Keratinocyte (primary cell): ENCODE measurements around the gene ADAM30. TPM values are rescaled to one million over a fixed set of nuclear protein-coding genes. Genes with fewer than 3 reads are reported as not detected.

Experiments used
- DNase-seq: peaks from one replicate; pipeline ENCODE4 v3.0.0-alpha.2; 2011; ENCODE audit warnings: low read depth, missing footprints, low spot score
- FAIRE-seq: peaks from 2 replicates; lab custom pipeline; 2011; peaks lifted over from hg19 to GRCh38; lab: Jason Lieb, UNC
- H2AFZ ChIP-seq: 2 replicates; pipeline ENCODE4 v1.6.0; 2012; ENCODE audit warnings: low read length, control low read depth, inconsistent platforms; ENCODE audit not compliant: control insufficient read depth
- H3K27ac ChIP-seq: 2 replicates; pipeline ENCODE4 v1.5.1; 2011; ENCODE audit warnings: low read length; ENCODE audit not compliant: control insufficient read depth, insufficient read depth
- H3K27me3 ChIP-seq: 3 replicates; pipeline ENCODE4 v1.6.0; 2011; ENCODE audit warnings: low read length; ENCODE audit not compliant: control insufficient read depth, insufficient read depth; ENCODE audit errors: extremely low read depth
- H3K36me3 ChIP-seq, 2 experiments: 2 replicates in 1 of 2; 3 replicates in 1 of 2; pipeline ENCODE4 v1.5.1; 2011; ENCODE audit warnings: low read length in 2 of 2, mild to moderate bottlenecking in 1 of 2; ENCODE audit not compliant: control insufficient read depth in 2 of 2, insufficient read depth in 2 of 2; ENCODE audit errors: extremely low read depth in 1 of 2
- H3K4me1 ChIP-seq: 3 replicates; pipeline ENCODE4 v1.5.1; 2011; ENCODE audit warnings: low read length; ENCODE audit not compliant: control insufficient read depth, insufficient read depth; ENCODE audit errors: extremely low read depth
- H3K4me2 ChIP-seq: 3 replicates; pipeline ENCODE4 v1.6.0; 2011; ENCODE audit warnings: low read depth, low read length; ENCODE audit not compliant: control insufficient read depth, insufficient read depth; ENCODE audit errors: extremely low read depth
- H3K4me3 ChIP-seq, 3 experiments: fragments of 200-600 bp in 1 of 3; sonication (generic) in 1 of 3; 2 replicates in 2 of 3; 3 replicates in 1 of 3; pipeline ENCODE4 v1.5.1; 2011 to 2016; ENCODE audit warnings: low read length in 3 of 3, mild to moderate bottlenecking in 3 of 3, control low read depth in 2 of 3, inconsistent platforms in 1 of 3, low read depth in 1 of 3, mixed read lengths in 1 of 3, mixed run types in 1 of 3, moderate library complexity in 1 of 3; ENCODE audit not compliant: control insufficient read depth in 2 of 3, insufficient read depth in 2 of 3; ENCODE audit errors: extremely low read depth in 1 of 3
- H3K79me2 ChIP-seq: 2 replicates; pipeline ENCODE4 v1.6.0; 2012; ENCODE audit warnings: low read length; ENCODE audit not compliant: control insufficient read depth, insufficient read depth
- H3K9ac ChIP-seq: 3 replicates; pipeline ENCODE4 v1.6.0; 2011; ENCODE audit warnings: low read length; ENCODE audit not compliant: control insufficient read depth, insufficient read depth; ENCODE audit errors: extremely low read depth
- H3K9me1 ChIP-seq: 3 replicates; pipeline ENCODE4 v1.6.0; 2011; ENCODE audit warnings: low read length; ENCODE audit not compliant: control insufficient read depth, insufficient read depth; ENCODE audit errors: extremely low read depth
- H3K9me3 ChIP-seq: 2 replicates; pipeline ENCODE4 v1.5.1; 2012; ENCODE audit warnings: low read depth, low read length; ENCODE audit not compliant: control insufficient read depth
- H4K20me1 ChIP-seq: 3 replicates; pipeline ENCODE4 v1.6.0; 2011; ENCODE audit warnings: low read length; ENCODE audit not compliant: control insufficient read depth, insufficient read depth; ENCODE audit errors: extremely low read depth
- EZH2 ChIP-seq: IDR thresholded peaks from one replicate; pipeline ENCODE4 v1.6.1; 2012; ENCODE audit warnings: inconsistent platforms, mild to moderate bottlenecking, low read length, moderate library complexity
- dilution Hi-C: fragments of 300-500 bp; cut with MboI; formaldehyde crosslinking; loops from one replicate; pipeline ENCODE4 v1.7.0; 2020; ENCODE audit warnings: low sequenced_read_pairs; ENCODE audit not compliant: extremely low pct_ligation_motif_present
- polyA plus RNA-seq, 5 experiments: library from polyadenylated mRNA; depleted of rRNA in 3 of 5; stranded (reverse) in 3 of 5; stranded (forward) in 1 of 5; unstranded in 1 of 5; fragments of >200 nt; gene quantifications; 1 replicate in 1 of 5; 2 replicates in 3 of 5; 3 replicates in 1 of 5; pipeline versions ENCODE4 v1.2.1 to v1.2.3, GENCODE V29; 2011 to 2012; ENCODE audit warnings: missing spikeins in 2 of 5, low read depth in 1 of 5, low replicate concordance in 1 of 5
- TF ChIP-seq, protein P1 (sequence below), 3 experiments: IDR thresholded peaks in 1 of 3; conservative IDR thresholded peaks in 1 of 3; optimal IDR thresholded peaks in 1 of 3; 2 replicates in 2 of 3; 3 replicates in 1 of 3; pipeline versions ENCODE3 to v1.5.1; 2011; ENCODE audit warnings: low read length in 3 of 3, mild to moderate bottlenecking in 3 of 3, moderate library complexity in 2 of 3, control low read depth in 1 of 3, inconsistent platforms in 1 of 3; ENCODE audit not compliant: insufficient read depth in 2 of 3; ENCODE audit errors: extremely low read depth in 1 of 3

The ADAM30 gene
- polyA plus RNA-seq, 1 donor (not counting 4 experiments of a cell fraction or from before 2014, with no cell fraction given), result not detected

GRCh38 chr1:119924948-119925898, 28.9 kb upstream of the ADAM30 start:
- Histone ChIP-seq H3K9me1 (no peaks in the 10 kb centered on the region), H3K36me3 (peaks cover 44 to 54% of the 10 kb centered on the region in 2 experiments), H3K4me2 (no peak overlapping the region), H3K9me3 (no peaks in the 10 kb centered on the region), H4K20me1 (no peaks in the 10 kb centered on the region), H3K9ac (no peak overlapping the region), H3K27me3 (no peaks in the 10 kb centered on the region), H3K79me2 (no peaks in the 10 kb centered on the region), H3K4me1 (no peaks in the 10 kb centered on the region), H3K4me3 (no peak overlapping the region), H2AFZ (no peak overlapping the region), H3K27ac (no peak overlapping the region)
- TF ChIP-seq, protein P1, sequence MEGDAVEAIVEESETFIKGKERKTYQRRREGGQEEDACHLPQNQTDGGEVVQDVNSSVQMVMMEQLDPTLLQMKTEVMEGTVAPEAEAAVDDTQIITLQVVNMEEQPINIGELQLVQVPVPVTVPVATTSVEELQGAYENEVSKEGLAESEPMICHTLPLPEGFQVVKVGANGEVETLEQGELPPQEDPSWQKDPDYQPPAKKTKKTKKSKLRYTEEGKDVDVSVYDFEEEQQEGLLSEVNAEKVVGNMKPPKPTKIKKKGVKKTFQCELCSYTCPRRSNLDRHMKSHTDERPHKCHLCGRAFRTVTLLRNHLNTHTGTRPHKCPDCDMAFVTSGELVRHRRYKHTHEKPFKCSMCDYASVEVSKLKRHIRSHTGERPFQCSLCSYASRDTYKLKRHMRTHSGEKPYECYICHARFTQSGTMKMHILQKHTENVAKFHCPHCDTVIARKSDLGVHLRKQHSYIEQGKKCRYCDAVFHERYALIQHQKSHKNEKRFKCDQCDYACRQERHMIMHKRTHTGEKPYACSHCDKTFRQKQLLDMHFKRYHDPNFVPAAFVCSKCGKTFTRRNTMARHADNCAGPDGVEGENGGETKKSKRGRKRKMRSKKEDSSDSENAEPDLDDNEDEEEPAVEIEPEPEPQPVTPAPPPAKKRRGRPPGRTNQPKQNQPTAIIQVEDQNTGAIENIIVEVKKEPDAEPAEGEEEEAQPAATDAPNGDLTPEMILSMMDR (optimal IDR thresholded peaks at IDR 0.05 in 1 of 3, IDR thresholded peaks at IDR 0.05 in 1 of 3, conservative IDR thresholded peaks at IDR 0.05 in 1 of 3; ENCODE audit: extremely low read depth in 1 of 3, insufficient read depth in 2 of 3, low read length in 3 of 3), result no peak
- no peak for TF ChIP-seq EZH2
- no peak for DNase-seq
- dilution Hi-C loops, result no loop called here
- FAIRE-seq, result no peak

DNA sequence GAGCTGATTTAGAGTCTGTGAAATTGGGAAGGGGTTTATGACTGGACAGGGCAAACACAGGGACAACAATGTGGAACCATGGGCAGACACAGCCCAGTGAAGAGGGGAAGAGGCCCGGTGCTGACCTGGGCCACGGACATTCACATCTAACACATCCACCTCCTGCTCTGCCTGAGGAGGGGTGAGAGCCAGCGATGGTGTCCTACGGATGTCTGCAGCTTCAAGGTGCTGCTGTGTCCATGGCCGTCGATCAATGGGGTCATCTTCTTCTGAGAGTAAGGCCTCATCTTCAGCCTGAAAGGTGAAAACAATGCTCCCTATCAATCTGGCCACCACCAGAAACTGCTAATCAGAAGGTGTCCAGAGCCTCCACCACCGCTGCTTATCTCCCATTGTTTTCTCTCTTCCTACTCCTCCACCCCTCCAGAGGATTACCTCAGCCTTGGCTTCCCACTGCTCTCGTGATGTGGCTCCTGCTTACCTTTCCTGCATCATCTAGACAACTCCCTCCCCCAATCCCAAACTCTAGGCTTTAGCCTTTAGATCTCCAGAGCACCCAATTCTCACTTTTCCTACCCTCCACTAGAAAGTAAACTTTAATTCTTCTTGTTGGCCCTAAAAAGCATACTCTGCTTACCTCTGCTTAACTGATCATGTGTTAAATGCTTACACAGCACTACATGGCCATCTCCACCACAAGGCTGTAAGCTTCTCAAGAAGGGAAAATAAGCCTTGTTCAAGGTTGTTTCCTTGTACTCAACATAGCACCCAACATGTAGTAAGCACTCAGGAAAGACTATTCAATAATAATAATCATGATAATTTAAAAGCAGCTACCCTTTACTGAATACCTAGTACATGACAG, 24.0 kb upstream of the ADAM30 start:
- Histone ChIP-seq H3K79me2 (no peaks in the 10 kb centered on the region), H3K9me3 (no peaks in the 10 kb centered on the region), H2AFZ (no peak overlapping the region), H3K36me3 (peaks cover 48 to 62% of the 10 kb centered on the region in 2 experiments), H3K9me1 (no peaks in the 10 kb centered on the region), H3K4me1 (peaks cover 10% of the 10 kb centered on the region), H3K9ac (no peak overlapping the region), H3K4me2 (no peak overlapping the region), H3K27ac (no peak overlapping the region), H3K4me3 (no peak overlapping the region), H3K27me3 (no peaks in the 10 kb centered on the region), H4K20me1 (no peaks in the 10 kb centered on the region)
- TF ChIP-seq, protein P1 (optimal IDR thresholded peaks at IDR 0.05 in 1 of 3, IDR thresholded peaks at IDR 0.05 in 1 of 3, conservative IDR thresholded peaks at IDR 0.05 in 1 of 3; ENCODE audit: extremely low read depth in 1 of 3, insufficient read depth in 2 of 3, low read length in 3 of 3), result no peak
- no peak for TF ChIP-seq EZH2
- dilution Hi-C loops, result no loop called here
- DNase-seq (no peak), FAIRE-seq (no peak)
